Hepatocyte (in vitro differentiated cells): Measurements from ENCODE around the gene OR14I1. TPM values are rescaled to one million over a fixed set of nuclear protein-coding genes. Genes with fewer than 3 reads are reported as not detected.

Experiments
- DNase-seq: peaks from one replicate; pipeline ENCODE4 v3.0.0-alpha.2; 2016; ENCODE audit warnings: low spot score
- H2AFZ ChIP-seq: fragments of 200-600 bp; sonication (generic); 2 replicates; pipeline ENCODE4 v1.6.0; 2016; ENCODE audit warnings: antibody characterized with exemption, mild to moderate bottlenecking
- H3K27ac ChIP-seq: fragments of 200-600 bp; sonication (generic); 2 replicates; pipeline ENCODE4 v1.5.1; 2016; ENCODE audit warnings: mild to moderate bottlenecking
- H3K27me3 ChIP-seq: fragments of 200-600 bp; sonication (generic); 2 replicates; pipeline ENCODE4 v1.6.1; 2016
- H3K36me3 ChIP-seq: fragments of 200-600 bp; sonication (generic); replicated peaks from 2 replicates; pipeline ENCODE4 v1.5.1; 2016; ENCODE audit warnings: low read depth; ENCODE audit not compliant: insufficient read depth
- H3K4me1 ChIP-seq: fragments of 200-600 bp; sonication (generic); 2 replicates; pipeline ENCODE4 v1.5.1; 2016; ENCODE audit warnings: mild to moderate bottlenecking, moderate library complexity; ENCODE audit not compliant: insufficient read depth
- H3K4me2 ChIP-seq: fragments of 200-600 bp; sonication (generic); 2 replicates; pipeline ENCODE4 v1.6.0; 2016
- H3K4me3 ChIP-seq: fragments of 200-600 bp; sonication (generic); 2 replicates; pipeline ENCODE4 v1.5.1; 2016; ENCODE audit warnings: mild to moderate bottlenecking
- H3K79me2 ChIP-seq: fragments of 200-600 bp; sonication (generic); 2 replicates; pipeline ENCODE4 v1.6.0; 2017; ENCODE audit warnings: mild to moderate bottlenecking
- H3K9me2 ChIP-seq: fragments of 200-600 bp; sonication (generic); replicated peaks from 2 replicates; pipeline ENCODE4 v1.6.0; 2017; ENCODE audit warnings: mild to moderate bottlenecking; ENCODE audit not compliant: insufficient read depth
- H3K9me3 ChIP-seq: fragments of 200-600 bp; sonication (generic); 2 replicates; pipeline ENCODE4 v1.5.1; 2016; ENCODE audit warnings: low read depth, mild to moderate bottlenecking
- H4K20me1 ChIP-seq: fragments of 200-600 bp; sonication (generic); 2 replicates; pipeline ENCODE4 v1.6.0; 2016; ENCODE audit warnings: mild to moderate bottlenecking; ENCODE audit not compliant: insufficient read depth, poor library complexity, severe bottlenecking
- CTCF ChIP-seq: fragments of 200-600 bp; sonication (generic); IDR thresholded peaks from 2 replicates; pipeline ENCODE4 v1.5.1; 2016; ENCODE audit warnings: antibody characterized with exemption, mild to moderate bottlenecking; ENCODE audit not compliant: poor library complexity
- EZH2 ChIP-seq: fragments of 200-600 bp; sonication (generic); IDR thresholded peaks from 2 replicates; pipeline ENCODE4 v1.6.1; 2016; ENCODE audit warnings: antibody characterized with exemption, mild to moderate bottlenecking, borderline replicate concordance
- EZH2phosphoT487 ChIP-seq: fragments of 200-600 bp; sonication (generic); IDR thresholded peaks from one replicate; pipeline ENCODE4 v1.6.1; 2018; ENCODE audit warnings: antibody characterized with exemption, mild to moderate bottlenecking, low read depth, moderate library complexity; ENCODE audit not compliant: unreplicated experiment, severe bottlenecking
- WGBS: methylation state at CpG from one replicate; pipeline ENCODE4 v1.1.6; 2016; ENCODE audit warnings: low lambda C conversion rate; ENCODE audit errors: missing lambda C conversion rate; 5-methylcytosine and 5-hydroxymethylcytosine counted together
- polyA plus RNA-seq: library from polyadenylated mRNA; unstranded; fragments of >200 nt; fragmentation: Nextera tagmentation; extraction: Ambion mirVana; gene quantifications from 2 replicates; pipeline ENCODE4 v1.2.1, GENCODE V29; 2016
- total RNA-seq: library from RNA; depleted of rRNA; stranded (reverse); fragments of >200 nt; gene quantifications from 2 replicates; pipeline ENCODE4 v1.2.3, GENCODE V29; 2014

The OR14I1 gene
- total and polyA plus RNA-seq, 2 experiments from 2014 or later = not detected

- no peak overlapping the region for H3K27ac ChIP-seq
- WGBS = 81% methylated on average over 13 of the region's 13 CpGs
- H3K36me3 ChIP-seq = no peaks in the 10 kb centered on the region
- no peak overlapping the region for H3K4me2 ChIP-seq
- H3K4me1 ChIP-seq = no peaks in the 10 kb centered on the region
- H3K9me2 ChIP-seq = no peaks in the 10 kb centered on the region
- TF ChIP-seq CTCF (no peak), EZH2phosphoT487 (no peak), EZH2 (no peak)
- no peaks in the 10 kb centered on the region for H3K27me3 ChIP-seq
- H2AFZ ChIP-seq = no peak overlapping the region
- H4K20me1 ChIP-seq = no peaks in the 10 kb centered on the region
- H3K79me2 ChIP-seq = no peaks in the 10 kb centered on the region
- H3K9me3 ChIP-seq = no peaks in the 10 kb centered on the region
- DNase-seq = no peak
- H3K4me3 ChIP-seq = no peak overlapping the region
These were observed 7.0 kb downstream of the OR14I1 start for GRCh38 chr1:248695451-248696132.

DNA sequence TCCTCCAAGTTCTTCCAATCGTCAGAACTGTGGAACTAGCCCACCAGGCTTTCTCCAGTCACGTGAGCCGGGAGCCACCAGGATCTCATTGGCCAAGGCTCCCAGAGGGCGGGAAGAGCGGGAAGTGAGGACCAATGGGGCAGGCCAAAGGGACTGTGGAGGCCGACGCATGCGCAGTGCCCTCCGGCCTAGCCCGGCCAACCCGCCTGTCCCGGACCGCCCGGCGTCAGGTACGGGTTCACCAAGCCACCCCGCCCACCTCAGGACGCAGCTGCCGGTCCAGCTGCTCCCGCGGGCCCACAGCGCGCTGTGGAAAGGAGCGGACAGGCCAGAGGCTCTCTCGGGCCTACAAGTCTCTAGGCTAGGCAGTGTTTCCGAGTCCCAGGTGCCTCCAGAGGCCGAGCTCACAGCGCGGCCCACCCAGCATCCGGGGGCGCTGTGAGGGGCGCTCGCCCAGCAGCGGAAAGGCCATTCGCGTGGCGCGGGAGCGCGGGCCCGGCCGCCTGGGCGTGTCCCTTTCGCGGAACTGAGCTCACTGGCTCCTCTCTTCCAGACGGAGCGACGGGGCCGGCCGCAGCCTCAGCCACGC lies 10.9 kb downstream of the OR14I1 start:
- H3K27me3 ChIP-seq = no peaks in the 10 kb centered on the region
- no peaks in the 10 kb centered on the region for H3K4me1 ChIP-seq
- no peaks in the 10 kb centered on the region for H3K9me2 ChIP-seq
- no peak for TF ChIP-seq CTCF
- no peak for TF ChIP-seq EZH2
- no peak for TF ChIP-seq EZH2phosphoT487
- DNase-seq = no peak
- no peaks in the 10 kb centered on the region for H3K9me3 ChIP-seq
- H2AFZ ChIP-seq = no peak overlapping the region
- 92% methylated on average over 44 of the region's 51 CpGs for WGBS
- H3K36me3 ChIP-seq = no peaks in the 10 kb centered on the region
- H3K27ac ChIP-seq = no peak overlapping the region
- H3K4me2 ChIP-seq = no peak overlapping the region
- H3K4me3 ChIP-seq = no peak overlapping the region
- no peaks in the 10 kb centered on the region for H4K20me1 ChIP-seq
- H3K79me2 ChIP-seq = no peaks in the 10 kb centered on the region

DNA sequence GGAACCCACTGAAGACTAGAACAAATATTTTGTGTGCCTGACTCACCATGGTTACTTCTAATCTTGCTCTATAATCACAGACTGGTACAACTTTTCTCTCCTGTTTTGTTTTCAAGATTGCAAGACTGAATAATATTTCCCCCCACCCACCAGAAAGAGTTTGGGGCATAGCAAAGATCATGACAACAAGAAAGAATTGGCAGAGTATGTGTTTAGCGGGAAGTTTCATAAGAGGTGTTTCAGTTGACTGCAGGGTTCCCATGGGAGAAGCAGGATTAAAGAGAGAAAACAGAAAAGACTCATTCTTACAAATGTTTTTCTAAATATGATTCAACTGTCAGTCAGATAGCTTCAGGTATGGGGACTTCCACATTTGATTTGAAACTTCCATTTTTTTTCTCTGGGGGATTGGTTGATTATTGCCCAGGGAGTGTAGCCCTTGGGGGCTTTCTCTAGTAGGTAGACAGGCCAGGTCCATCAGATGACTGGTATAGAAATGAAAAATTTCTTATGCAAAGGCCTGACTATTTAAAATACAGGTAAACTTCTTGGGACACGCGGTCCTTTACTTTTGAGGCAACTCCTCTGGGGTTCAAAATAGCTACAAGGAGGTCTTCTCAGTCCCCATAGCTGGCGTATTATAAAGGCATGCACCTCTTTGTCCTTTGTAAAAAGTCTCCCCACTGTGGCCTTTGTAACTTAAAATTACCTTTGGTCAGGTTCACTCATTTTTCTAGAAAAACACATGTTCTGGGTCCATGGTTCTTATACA lies 13.9 kb downstream of the OR14I1 start:
- Histone ChIP-seq H2AFZ (no peak overlapping the region), H3K36me3 (no peaks in the 10 kb centered on the region), H3K4me2 (no peak overlapping the region), H3K9me2 (no peaks in the 10 kb centered on the region), H3K27ac (no peak overlapping the region), H3K9me3 (no peaks in the 10 kb centered on the region), H3K4me3 (no peak overlapping the region), H4K20me1 (no peaks in the 10 kb centered on the region), H3K79me2 (no peaks in the 10 kb centered on the region), H3K4me1 (no peaks in the 10 kb centered on the region), H3K27me3 (no peaks in the 10 kb centered on the region)
- DNase-seq = no peak
- TF ChIP-seq EZH2 (no peak), EZH2phosphoT487 (no peak), CTCF (no peak)
- WGBS = 74% methylated on average over 4 of the region's 4 CpGs
